ENCODE measurements around the gene GRIP1. TPM values are rescaled to one million over a fixed set of nuclear protein-coding genes. Genes with fewer than 3 reads are reported as not detected.
"Not testable (repeated sequence)": the region's sequence is repeated elsewhere in the genome, so short reads cannot be mapped to it uniquely, and the experiment has no call there.

The GRIP1 gene
- polyA plus RNA-seq, 3 donors from 2014 or later: 0.31 to 1.7 TPM; not detected in 1

- no peaks in the 10 kb centered on the region for H3K4me1 Mint-ChIP-seq
- no peaks in the 10 kb centered on the region for H3K36me3 Mint-ChIP-seq
These were observed 178.8 kb downstream of the GRIP1 start for GRCh38 chr12:66500091-66500490.

DNA sequence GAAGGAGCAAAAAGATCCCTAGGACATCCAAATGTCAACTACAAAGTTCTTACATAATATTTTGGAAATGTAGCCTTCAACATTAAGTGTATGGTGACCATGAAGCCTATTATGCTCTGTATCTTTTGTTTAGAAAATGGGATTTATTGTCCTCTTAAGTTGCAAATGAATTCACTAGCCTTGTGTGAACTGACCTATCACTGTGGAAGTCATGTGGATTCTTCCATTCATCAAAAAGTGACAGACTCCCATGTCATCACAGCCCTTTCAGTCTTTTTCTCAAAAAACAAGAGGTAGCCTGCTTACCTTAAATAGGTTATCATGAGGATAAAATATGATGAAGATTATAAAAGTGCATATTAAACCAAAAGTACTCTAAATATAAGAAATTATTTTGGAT is 179.9 kb downstream of the GRIP1 start:
- no peaks in the 10 kb centered on the region for H3K4me1 Mint-ChIP-seq
- no peak for DNase-seq
- H3K4me3 Mint-ChIP-seq: no peak overlapping the region
- peaks cover 0 to 8% (median 7%) of the 10 kb centered on the region in 3 donors for H3K27me3 Mint-ChIP-seq (ENCODE audit: low read depth in 3 of 3)
- H3K9me3 Mint-ChIP-seq: no peaks in the 10 kb centered on the region
- no peak overlapping the region for H3K27ac Mint-ChIP-seq
- H3K36me3 Mint-ChIP-seq: no peaks in the 10 kb centered on the region

More at GRCh38 chr12:66500091-66500490, 178.8 kb downstream of the GRIP1 start:
- Mint-ChIP-seq H3K27me3 (ENCODE audit: low read depth in 3 of 3) (peaks cover 0 to 6% (median 5%) of the 10 kb centered on the region in 3 donors), H3K4me3 (no peak overlapping the region), H3K27ac (no peak overlapping the region), H3K9me3 (no peaks in the 10 kb centered on the region)
- DNase-seq: no peak

- DNase-seq; H3K27ac Mint-ChIP-seq; H3K4me3 Mint-ChIP-seq; H3K27me3 Mint-ChIP-seq (ENCODE audit: low read depth in 3 of 3); H3K9me3 Mint-ChIP-seq; H3K4me1 Mint-ChIP-seq; H3K36me3 Mint-ChIP-seq: not testable (repeated sequence)
These were observed 180.8 kb downstream of the GRIP1 start for GRCh38 chr12:66498059-66498458.

- H3K4me1 Mint-ChIP-seq: no peaks in the 10 kb centered on the region
- H3K4me3 Mint-ChIP-seq: no peak overlapping the region
- no peak for DNase-seq
- H3K27ac Mint-ChIP-seq: no peak overlapping the region
- H3K9me3 Mint-ChIP-seq: no peaks in the 10 kb centered on the region
- H3K36me3 Mint-ChIP-seq: no peaks in the 10 kb centered on the region
- H3K27me3 Mint-ChIP-seq (ENCODE audit: low read depth in 3 of 3): peaks cover 0 to 4% (median 2%) of the 10 kb centered on the region in 3 donors
These were observed 181.6 kb downstream of the GRIP1 start for GRCh38 chr12:66497008-66497897.

- Mint-ChIP-seq H3K4me3 (no peak overlapping the region), H3K9me3 (no peaks in the 10 kb centered on the region), H3K27ac (no peak overlapping the region), H3K36me3 (no peaks in the 10 kb centered on the region), H3K4me1 (no peaks in the 10 kb centered on the region), H3K27me3 (ENCODE audit: low read depth in 3 of 3) (peaks cover 0 to 4% (median 2%) of the 10 kb centered on the region in 3 donors)
- no peak for DNase-seq
These were observed 182.3 kb downstream of the GRIP1 start for GRCh38 chr12:66496595-66496994.

- H3K4me3 Mint-ChIP-seq: no peak overlapping the region
These were observed 183.2 kb downstream of the GRIP1 start for GRCh38 chr12:66495709-66496108.

DNA sequence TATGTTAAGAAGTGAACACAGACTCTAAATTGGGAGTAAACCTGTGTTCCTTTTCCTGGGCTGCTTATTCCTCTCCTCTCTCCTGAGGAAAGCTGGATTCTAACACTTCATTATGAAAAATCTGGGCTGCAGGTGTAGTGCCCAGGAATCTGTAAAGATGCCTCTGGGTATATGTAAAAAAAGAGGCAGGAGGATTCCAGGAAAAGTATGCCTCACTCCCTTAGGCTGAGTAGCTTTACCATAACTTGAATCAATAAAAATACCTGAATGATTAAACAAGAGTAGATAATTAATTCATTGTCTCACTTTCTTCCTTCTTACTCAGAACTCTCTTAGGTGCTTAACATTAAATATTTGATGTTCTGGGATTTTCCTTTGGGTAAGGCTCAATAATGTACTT is 185.1 kb downstream of the GRIP1 start:
- Mint-ChIP-seq H3K27me3 (ENCODE audit: low read depth in 3 of 3) (peaks cover 1 to 4% (median 2%) of the 10 kb centered on the region in 3 donors), H3K27ac (no peak overlapping the region), H3K4me3 (no peak overlapping the region), H3K4me1 (no peaks in the 10 kb centered on the region), H3K36me3 (no peaks in the 10 kb centered on the region), H3K9me3 (peaks cover 0 to 7% (median 0%) of the 10 kb centered on the region in 6 donors)
- DNase-seq: no peak

More at GRCh38 chr12:66495709-66496108, 183.2 kb downstream of the GRIP1 start:
- DNase-seq: no peak
- no peaks in the 10 kb centered on the region for H3K36me3 Mint-ChIP-seq
- H3K4me1 Mint-ChIP-seq: no peaks in the 10 kb centered on the region
- no peak overlapping the region for H3K27ac Mint-ChIP-seq
- no peaks in the 10 kb centered on the region for H3K9me3 Mint-ChIP-seq
- H3K27me3 Mint-ChIP-seq (ENCODE audit: low read depth in 3 of 3): peaks cover 1 to 4% (median 2%) of the 10 kb centered on the region in 3 donors

DNA sequence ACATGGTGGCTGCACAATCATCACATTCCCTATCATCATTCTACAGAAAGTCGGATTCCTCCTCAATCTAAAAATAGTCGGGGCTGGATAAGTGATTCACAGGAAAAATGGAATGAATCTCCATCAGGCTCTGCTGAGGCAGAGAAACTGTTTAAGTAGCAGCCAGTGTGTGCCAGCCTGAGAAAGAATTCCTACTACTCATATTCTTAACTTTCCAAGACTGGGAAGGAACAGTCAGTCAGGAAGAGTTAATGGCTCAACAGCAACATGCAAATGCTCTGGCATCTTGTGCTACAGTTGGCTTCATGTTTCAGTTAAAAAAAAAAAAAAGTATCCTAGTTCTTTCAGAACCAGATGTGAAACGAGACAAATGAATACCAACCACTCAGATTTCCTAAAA is 187.0 kb downstream of the GRIP1 start:
- H3K9me3 Mint-ChIP-seq: peaks cover 0 to 9% (median 0%) of the 10 kb centered on the region in 6 donors
- no peak overlapping the region for H3K27ac Mint-ChIP-seq
- H3K36me3 Mint-ChIP-seq: no peaks in the 10 kb centered on the region
- H3K27me3 Mint-ChIP-seq (ENCODE audit: low read depth in 3 of 3): peaks cover 1 to 2% (median 2%) of the 10 kb centered on the region in 3 donors
- no peak for DNase-seq
- no peak overlapping the region for H3K4me3 Mint-ChIP-seq
- no peaks in the 10 kb centered on the region for H3K4me1 Mint-ChIP-seq

DNA sequence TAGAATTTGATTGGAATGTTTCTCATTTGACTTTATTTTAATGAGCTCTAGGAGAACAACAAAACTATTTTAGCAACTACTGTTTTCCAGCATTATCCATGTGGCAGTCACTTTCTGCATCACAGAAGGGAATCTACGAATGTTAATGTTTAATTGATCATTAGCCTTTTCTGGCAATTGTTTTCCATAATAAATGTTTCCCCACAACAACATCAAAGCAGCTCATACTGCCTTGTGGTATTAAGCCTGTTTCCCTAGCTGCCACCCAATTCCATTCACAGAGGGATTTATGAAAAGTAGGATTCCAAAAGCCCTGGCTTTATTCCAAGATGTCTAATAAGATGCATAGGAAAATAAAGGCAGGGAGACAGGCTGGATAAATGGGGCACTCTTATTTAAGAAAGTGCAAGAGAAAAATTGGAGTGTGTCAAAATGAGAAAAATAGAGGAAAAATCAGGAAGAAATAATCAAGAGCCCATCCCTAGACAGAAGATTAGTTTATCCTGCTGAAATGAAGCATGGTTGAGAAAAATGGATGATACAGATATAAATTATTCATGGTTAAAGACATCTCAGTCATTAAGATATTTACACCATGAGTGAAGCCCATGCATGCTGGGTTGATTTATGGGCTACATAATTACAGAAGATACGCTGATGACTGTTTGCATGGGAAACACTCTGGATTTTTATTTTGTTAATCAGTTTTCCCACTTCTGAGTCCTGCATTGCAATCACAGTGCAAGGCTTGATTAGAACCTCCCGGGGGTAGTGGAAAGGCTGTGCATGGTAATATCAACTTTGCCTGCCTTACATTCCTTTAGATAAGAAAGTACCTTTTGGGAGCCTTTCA is 196.3 kb downstream of the GRIP1 start:
- Mint-ChIP-seq H3K27ac (no peak overlapping the region), H3K27me3 (ENCODE audit: low read depth in 3 of 3) (peaks cover 3 to 5% (median 3%) of the 10 kb centered on the region in 3 donors), H3K9me3 (peaks cover 3 to 25% (median 12%) of the 10 kb centered on the region in 6 donors), H3K4me1 (no peaks in the 10 kb centered on the region), H3K4me3 (no peak overlapping the region), H3K36me3 (no peaks in the 10 kb centered on the region)
- DNase-seq: no peak

- Mint-ChIP-seq H3K4me1 (no peaks in the 10 kb centered on the region), H3K27me3 (ENCODE audit: low read depth in 3 of 3) (peaks cover 2 to 5% (median 4%) of the 10 kb centered on the region in 3 donors), H3K36me3 (no peaks in the 10 kb centered on the region), H3K9me3 (peaks cover 0 to 6% (median 0%) of the 10 kb centered on the region in 6 donors), H3K27ac (no peak overlapping the region), H3K4me3 (no peak overlapping the region)
- no peak for DNase-seq
These were observed 210.9 kb downstream of the GRIP1 start for GRCh38 chr12:66467932-66468331.

- no peak overlapping the region for H3K27ac Mint-ChIP-seq
- H3K9me3 Mint-ChIP-seq: no peaks in the 10 kb centered on the region
- no peak overlapping the region for H3K4me3 Mint-ChIP-seq
- H3K36me3 Mint-ChIP-seq: no peaks in the 10 kb centered on the region
- DNase-seq: no peak
- peaks cover 0 to 2% (median 0%) of the 10 kb centered on the region in 3 donors for H3K27me3 Mint-ChIP-seq (ENCODE audit: low read depth in 3 of 3)
- no peaks in the 10 kb centered on the region for H3K4me1 Mint-ChIP-seq
These were observed 217.5 kb downstream of the GRIP1 start for GRCh38 chr12:66461331-66461730.

DNA sequence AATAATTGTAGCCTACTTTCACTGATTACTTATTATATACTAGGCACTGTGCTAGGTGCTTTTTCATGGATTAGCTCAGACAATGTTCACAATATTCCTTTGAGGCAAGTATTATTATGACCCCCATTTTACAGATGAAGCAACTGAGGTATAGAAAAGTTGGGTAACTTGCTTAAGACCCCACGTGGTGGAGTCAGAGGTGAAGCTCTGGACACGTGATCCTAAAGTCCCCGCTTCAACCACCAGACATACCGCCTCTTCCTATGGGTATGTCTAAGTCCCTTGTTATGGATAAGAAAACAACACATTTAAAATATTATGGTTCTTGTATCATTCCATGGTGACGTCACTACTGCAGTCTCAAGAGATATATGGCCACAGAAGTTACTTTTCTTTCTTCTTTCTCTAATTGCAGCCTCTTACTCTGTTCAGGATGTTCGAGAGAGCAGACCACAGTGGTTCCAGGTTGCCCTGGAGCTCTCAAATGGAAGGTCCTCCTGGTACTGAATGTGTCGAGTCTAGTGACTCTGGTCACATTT is 218.9 kb downstream of the GRIP1 start:
- H3K4me3 Mint-ChIP-seq: no peak overlapping the region
- DNase-seq: no peak

DNA sequence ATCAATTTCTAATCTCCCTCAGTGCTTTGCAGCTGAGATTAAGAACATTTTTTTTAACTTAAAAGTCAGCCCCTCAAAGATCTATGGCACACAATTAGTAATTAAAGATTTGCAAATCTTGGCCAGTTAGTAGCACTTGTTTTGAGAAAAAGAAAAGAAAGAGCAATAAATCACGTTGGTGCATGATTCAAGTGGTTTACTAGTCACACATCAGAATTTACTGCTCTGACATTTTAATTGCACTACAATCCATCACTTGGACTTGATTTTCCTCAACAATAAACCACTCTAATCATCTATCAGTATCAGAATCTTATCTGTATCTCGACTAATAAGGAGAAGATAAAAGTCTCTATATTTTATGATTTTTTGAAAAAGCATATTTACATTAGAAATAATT is 222.3 kb downstream of the GRIP1 start:
- DNase-seq: no peak
- Mint-ChIP-seq H3K36me3 (no peaks in the 10 kb centered on the region), H3K27ac (no peak overlapping the region), H3K9me3 (no peaks in the 10 kb centered on the region), H3K27me3 (ENCODE audit: low read depth in 3 of 3) (peaks cover 0 to 7% (median 4%) of the 10 kb centered on the region in 3 donors), H3K4me1 (no peaks in the 10 kb centered on the region), H3K4me3 (no peak overlapping the region)

More for the DNA sequence above, 218.9 kb downstream of the GRIP1 start:
- H3K4me1 Mint-ChIP-seq: no peaks in the 10 kb centered on the region
- peaks cover 2 to 4% (median 2%) of the 10 kb centered on the region in 3 donors for H3K27me3 Mint-ChIP-seq (ENCODE audit: low read depth in 3 of 3)
- H3K27ac Mint-ChIP-seq: no peak overlapping the region
- no peaks in the 10 kb centered on the region for H3K9me3 Mint-ChIP-seq
- no peaks in the 10 kb centered on the region for H3K36me3 Mint-ChIP-seq

DNA sequence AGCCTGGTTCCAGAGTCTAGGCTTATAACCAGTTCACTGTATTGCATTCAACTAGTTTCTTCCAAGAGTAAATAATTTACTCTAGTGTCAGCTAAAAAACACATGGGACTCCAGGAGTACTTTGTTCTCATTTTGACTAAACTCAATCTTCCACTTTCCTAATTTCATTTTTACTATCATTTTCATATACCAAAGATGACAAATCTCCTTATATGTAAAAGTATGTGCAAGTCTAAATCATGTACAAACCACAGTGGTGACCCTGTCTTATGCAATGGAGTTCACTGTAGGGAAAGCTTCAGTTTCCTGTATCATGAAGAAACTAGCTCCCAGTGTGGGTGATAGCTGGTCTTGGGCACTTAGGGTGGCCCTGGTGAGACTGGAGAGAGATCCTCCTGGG is 225.0 kb downstream of the GRIP1 start:
- Mint-ChIP-seq H3K4me1 (no peaks in the 10 kb centered on the region), H3K36me3 (no peaks in the 10 kb centered on the region), H3K4me3 (no peak overlapping the region), H3K9me3 (no peaks in the 10 kb centered on the region), H3K27ac (no peak overlapping the region), H3K27me3 (ENCODE audit: low read depth in 3 of 3) (peaks cover 0 to 10% (median 4%) of the 10 kb centered on the region in 3 donors)
- no peak for DNase-seq

Measured in immature natural killer cell (primary cell).